Measurements from ENCODE around the gene WDFY1. TPM values are rescaled to one million over a fixed set of nuclear protein-coding genes. Genes with fewer than 3 reads are reported as not detected.

WDFY1 gene
- total RNA-seq, 1 donor from 2014 or later, result 177 TPM

GRCh38 chr2:223950448-223951347 lies 5.6 kb upstream of the WDFY1 start:
- Mint-ChIP-seq H3K9me3 (no peaks in the 10 kb centered on the region), H3K4me1 (peaks cover 37% of the 10 kb centered on the region), H3K36me3 (no peaks in the 10 kb centered on the region), H3K27me3 (ENCODE audit: insufficient read depth, low read depth) (no peaks in the 10 kb centered on the region), H3K27ac (peak overlapping the region; percentile 40), H3K4me3 (no peak overlapping the region)
- no peaks in the 10 kb centered on the region for H3K27me3 ChIP-seq
- no peak overlapping the region for H3K4me3 ChIP-seq
- no peaks in the 10 kb centered on the region for H3K9me3 ChIP-seq (ENCODE audit: low read depth)
- DNase-seq (ENCODE audit: low spot score), result no peak
- H3K4me2 ChIP-seq, result peak overlapping the region; percentile 36
- TF ChIP-seq EZH2phosphoT487 (IDR thresholded peaks at IDR 0.05) (no peak), EZH2 (IDR thresholded peaks at IDR 0.05) (no peak), CTCF (IDR thresholded peaks at IDR 0.05) (no peak)
- no peaks in the 10 kb centered on the region for H4K20me1 ChIP-seq (ENCODE audit: low read depth)
- peaks cover 63% of the 10 kb centered on the region for H3F3A ChIP-seq (ENCODE audit: low read depth)
- no peak overlapping the region for H3K9ac ChIP-seq
- no peak overlapping the region for H2AFZ ChIP-seq (replicated peaks)
- no peaks in the 10 kb centered on the region for H3K36me3 ChIP-seq
- peak overlapping the region; percentile 99 for H3K27ac ChIP-seq
- H3K79me2 ChIP-seq (ENCODE audit: low read depth), result no peaks in the 10 kb centered on the region
- peaks cover 64% of the 10 kb centered on the region for H3K4me1 ChIP-seq

- DNase-seq (ENCODE audit: low spot score), result no peak
- H3K9ac ChIP-seq, result no peak overlapping the region
- peaks cover 2% of the 10 kb centered on the region for H3K27me3 Mint-ChIP-seq (ENCODE audit: insufficient read depth, low read depth)
- H3K27ac ChIP-seq, result no peak overlapping the region
- peaks cover 59% of the 10 kb centered on the region for H3F3A ChIP-seq (ENCODE audit: low read depth)
- H3K9me3 ChIP-seq (ENCODE audit: low read depth), result no peaks in the 10 kb centered on the region
- H3K27me3 ChIP-seq, result no peaks in the 10 kb centered on the region
- H3K79me2 ChIP-seq (ENCODE audit: low read depth), result peaks cover 8% of the 10 kb centered on the region
- H3K4me3 Mint-ChIP-seq, result no peak overlapping the region
- H4K20me1 ChIP-seq (ENCODE audit: low read depth), result peaks cover 2% of the 10 kb centered on the region
- no peak overlapping the region for H2AFZ ChIP-seq (replicated peaks)
- H3K9me3 Mint-ChIP-seq, result no peaks in the 10 kb centered on the region
- no peak for TF ChIP-seq EZH2 (IDR thresholded peaks at IDR 0.05)
- TF ChIP-seq CTCF (IDR thresholded peaks at IDR 0.05), result no peak
- TF ChIP-seq EZH2phosphoT487 (IDR thresholded peaks at IDR 0.05), result no peak
- no peaks in the 10 kb centered on the region for H3K36me3 Mint-ChIP-seq
- peaks cover 63% of the 10 kb centered on the region for H3K4me1 ChIP-seq
- H3K36me3 ChIP-seq, result no peaks in the 10 kb centered on the region
- H3K4me1 Mint-ChIP-seq, result peaks cover 37% of the 10 kb centered on the region
- H3K27ac Mint-ChIP-seq, result no peak overlapping the region
- H3K4me3 ChIP-seq, result no peak overlapping the region
- H3K4me2 ChIP-seq, result no peak overlapping the region
Observed at GRCh38 chr2:223949241-223949840, 4.2 kb upstream of the WDFY1 start.

- Histone ChIP-seq H3K9me3 (ENCODE audit: low read depth) (no peaks in the 10 kb centered on the region), H3K27me3 (no peaks in the 10 kb centered on the region), H3K36me3 (no peaks in the 10 kb centered on the region), H3K27ac (peak overlapping the region; percentile 80), H3K4me2 (peak overlapping the region; percentile 15), H3K79me2 (ENCODE audit: low read depth) (peaks cover 23% of the 10 kb centered on the region), H3F3A (ENCODE audit: low read depth) (peaks cover 43% of the 10 kb centered on the region), H3K4me1 (peaks cover 47% of the 10 kb centered on the region), H3K4me3 (no peak overlapping the region), H3K9ac (no peak overlapping the region), H4K20me1 (ENCODE audit: low read depth) (peaks cover 18% of the 10 kb centered on the region), H2AFZ (replicated peaks) (peak overlapping the region; percentile 18)
- Mint-ChIP-seq H3K4me1 (peaks cover 40% of the 10 kb centered on the region), H3K4me3 (no peak overlapping the region), H3K27me3 (ENCODE audit: insufficient read depth, low read depth) (peaks cover 4% of the 10 kb centered on the region), H3K36me3 (peaks cover 4% of the 10 kb centered on the region), H3K27ac (peak overlapping the region; percentile 15), H3K9me3 (no peaks in the 10 kb centered on the region)
- peak; percentile 55 for DNase-seq (ENCODE audit: low spot score)
- no peak for TF ChIP-seq EZH2phosphoT487 (IDR thresholded peaks at IDR 0.05)
- no peak for TF ChIP-seq CTCF (IDR thresholded peaks at IDR 0.05)
- TF ChIP-seq EZH2 (IDR thresholded peaks at IDR 0.05), result no peak
Observed at GRCh38 chr2:223947711-223948205, 2.6 kb upstream of the WDFY1 start.
